OCI-LY1 (cell line): ENCODE data around the gene CHN2.

Experiments used
- CTCF ChIP-seq: fragments of 200-600 bp; sonication (generic), shearing (Covaris generic); IDR thresholded peaks from 2 replicates; pipeline ENCODE4 v1.5.1; 2017; ENCODE audit warnings: mild to moderate bottlenecking, antibody characterized with exemption, low read length, moderate library complexity, mixed read lengths
- EZH2 ChIP-seq: fragments of 200-600 bp; sonication (generic), shearing (Covaris generic); IDR thresholded peaks from 2 replicates; pipeline ENCODE4 v1.8.0; 2017; ENCODE audit warnings: borderline replicate concordance, mixed run types, mild to moderate bottlenecking, antibody characterized with exemption, low read length, moderate library complexity, mixed read lengths

GRCh38 chr7:29216128-29216527 lies 21.6 kb downstream of the CHN2 start:
- TF ChIP-seq CTCF (no peak), EZH2 (no peak)
